Loucy (cell line): ENCODE measurements around the gene GPR107.

Experiments used
- H2AFZ ChIP-seq: fragments of 200-600 bp; sonication (generic); 2 replicates; pipeline ENCODE4 v1.6.0; 2016; ENCODE audit warnings: antibody characterized with exemption, mild to moderate bottlenecking, low read length, moderate library complexity
- H3F3A ChIP-seq: fragments of 200-600 bp; 2 replicates; pipeline ENCODE4 v1.6.0; 2016; ENCODE audit warnings: antibody characterized with exemption, low read depth, mild to moderate bottlenecking
- H3K27me3 ChIP-seq: fragments of 200-600 bp; sonication (generic); 2 replicates; pipeline ENCODE4 v1.6.1; 2014; ENCODE audit warnings: low read length, mild to moderate bottlenecking; ENCODE audit not compliant: insufficient read depth, poor library complexity, severe bottlenecking
- H3K36me3 ChIP-seq: fragments of 200-600 bp; sonication (generic); 2 replicates; pipeline ENCODE4 v1.6.1; 2016; ENCODE audit warnings: low read length; ENCODE audit not compliant: insufficient read depth
- H3K4me1 ChIP-seq: fragments of 200-600 bp; sonication (generic); 2 replicates; pipeline ENCODE4 v1.5.1; 2014; ENCODE audit warnings: low read length, mild to moderate bottlenecking; ENCODE audit not compliant: insufficient read depth, poor library complexity, severe bottlenecking
- H3K4me2 ChIP-seq: fragments of 200-600 bp; sonication (generic); 2 replicates; pipeline ENCODE4 v1.6.0; 2014; ENCODE audit warnings: antibody characterized with exemption, low read length, low read depth, mild to moderate bottlenecking; ENCODE audit not compliant: poor library complexity, severe bottlenecking
- H3K4me3 ChIP-seq: fragments of 200-600 bp; sonication (generic); 2 replicates; pipeline ENCODE4 v1.5.1; 2014; ENCODE audit warnings: low read length, mild to moderate bottlenecking, mixed read lengths; ENCODE audit not compliant: poor library complexity, severe bottlenecking
- H3K79me2 ChIP-seq: fragments of 200-600 bp; sonication (generic); 2 replicates; pipeline ENCODE4 v1.6.1; 2014; ENCODE audit warnings: low read length; ENCODE audit not compliant: insufficient read depth
- H3K9ac ChIP-seq: fragments of 200-600 bp; sonication (generic); 2 replicates; pipeline ENCODE4 v1.6.0; 2014; ENCODE audit warnings: mild to moderate bottlenecking, low read depth, low read length, moderate library complexity; ENCODE audit not compliant: poor library complexity, severe bottlenecking
- H3K9me2 ChIP-seq: fragments of 200-600 bp; sonication (generic); replicated peaks from 2 replicates; pipeline ENCODE4 v1.6.1; 2016; ENCODE audit warnings: low read depth, low read length, mixed read lengths
- H3K9me3 ChIP-seq: fragments of 200-600 bp; sonication (generic); 2 replicates; pipeline ENCODE4 v1.6.1; 2014; ENCODE audit warnings: mild to moderate bottlenecking, antibody characterized with exemption, low read length, low read depth; ENCODE audit not compliant: insufficient read depth
- H4K20me1 ChIP-seq: fragments of 200-600 bp; sonication (generic); 2 replicates; pipeline ENCODE4 v1.6.0; 2014; ENCODE audit warnings: antibody characterized with exemption, low read length, mild to moderate bottlenecking; ENCODE audit not compliant: insufficient read depth, poor library complexity, severe bottlenecking
- EZH2phosphoT487 ChIP-seq: fragments of 200-600 bp; IDR thresholded peaks from 2 replicates; pipeline ENCODE4 v1.6.1; 2018; ENCODE audit warnings: antibody characterized with exemption, mild to moderate bottlenecking, moderate library complexity, borderline replicate concordance
- TF ChIP-seq, protein P1 (sequence below): fragments of 200-600 bp; sonication (generic); conservative IDR thresholded peaks from 2 replicates; pipeline ENCODE4 v1.5.1; 2014; ENCODE audit warnings: mild to moderate bottlenecking, antibody characterized with exemption, low read length

GPR107 gene

DNA sequence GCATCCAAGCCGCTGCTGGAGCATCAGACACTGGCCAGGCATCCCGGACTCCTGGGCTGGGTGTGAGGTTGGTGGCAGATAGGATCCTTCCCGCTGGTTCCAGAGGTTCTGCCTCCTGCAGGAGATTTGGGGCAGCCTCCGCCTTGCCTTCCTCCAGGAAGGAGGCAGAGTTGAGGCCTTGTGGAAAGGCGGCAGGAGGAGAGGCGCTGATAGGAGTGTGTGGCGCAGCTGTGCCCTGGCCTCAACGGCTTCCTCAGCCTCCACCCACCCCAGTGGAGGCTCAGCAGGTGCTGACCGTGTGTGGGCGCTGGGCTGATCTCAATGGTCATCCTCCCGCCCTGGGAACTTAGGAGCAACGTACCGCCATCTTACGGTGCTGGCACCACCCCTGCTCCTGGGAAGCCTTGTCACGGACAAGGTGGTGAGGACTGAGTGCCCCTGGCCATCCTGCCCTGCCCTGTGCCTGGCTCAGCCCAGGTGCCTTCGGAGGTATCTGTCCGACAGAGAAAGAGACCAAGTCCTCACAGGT, 128.7 kb downstream of the GPR107 start:
- no peaks in the 10 kb centered on the region for H3F3A ChIP-seq
- no peak overlapping the region for H3K4me3 ChIP-seq
- no peaks in the 10 kb centered on the region for H3K9me3 ChIP-seq
- H3K27me3 ChIP-seq = no peaks in the 10 kb centered on the region
- no peaks in the 10 kb centered on the region for H3K4me1 ChIP-seq
- no peaks in the 10 kb centered on the region for H3K36me3 ChIP-seq
- H4K20me1 ChIP-seq = no peaks in the 10 kb centered on the region
- no peak overlapping the region for H2AFZ ChIP-seq
- H3K9me2 ChIP-seq = no peaks in the 10 kb centered on the region
- no peak overlapping the region for H3K4me2 ChIP-seq
- no peak for TF ChIP-seq EZH2phosphoT487
- TF ChIP-seq, protein P1, sequence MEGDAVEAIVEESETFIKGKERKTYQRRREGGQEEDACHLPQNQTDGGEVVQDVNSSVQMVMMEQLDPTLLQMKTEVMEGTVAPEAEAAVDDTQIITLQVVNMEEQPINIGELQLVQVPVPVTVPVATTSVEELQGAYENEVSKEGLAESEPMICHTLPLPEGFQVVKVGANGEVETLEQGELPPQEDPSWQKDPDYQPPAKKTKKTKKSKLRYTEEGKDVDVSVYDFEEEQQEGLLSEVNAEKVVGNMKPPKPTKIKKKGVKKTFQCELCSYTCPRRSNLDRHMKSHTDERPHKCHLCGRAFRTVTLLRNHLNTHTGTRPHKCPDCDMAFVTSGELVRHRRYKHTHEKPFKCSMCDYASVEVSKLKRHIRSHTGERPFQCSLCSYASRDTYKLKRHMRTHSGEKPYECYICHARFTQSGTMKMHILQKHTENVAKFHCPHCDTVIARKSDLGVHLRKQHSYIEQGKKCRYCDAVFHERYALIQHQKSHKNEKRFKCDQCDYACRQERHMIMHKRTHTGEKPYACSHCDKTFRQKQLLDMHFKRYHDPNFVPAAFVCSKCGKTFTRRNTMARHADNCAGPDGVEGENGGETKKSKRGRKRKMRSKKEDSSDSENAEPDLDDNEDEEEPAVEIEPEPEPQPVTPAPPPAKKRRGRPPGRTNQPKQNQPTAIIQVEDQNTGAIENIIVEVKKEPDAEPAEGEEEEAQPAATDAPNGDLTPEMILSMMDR = no peak
- H3K79me2 ChIP-seq = no peaks in the 10 kb centered on the region
- H3K9ac ChIP-seq = no peak overlapping the region

DNA sequence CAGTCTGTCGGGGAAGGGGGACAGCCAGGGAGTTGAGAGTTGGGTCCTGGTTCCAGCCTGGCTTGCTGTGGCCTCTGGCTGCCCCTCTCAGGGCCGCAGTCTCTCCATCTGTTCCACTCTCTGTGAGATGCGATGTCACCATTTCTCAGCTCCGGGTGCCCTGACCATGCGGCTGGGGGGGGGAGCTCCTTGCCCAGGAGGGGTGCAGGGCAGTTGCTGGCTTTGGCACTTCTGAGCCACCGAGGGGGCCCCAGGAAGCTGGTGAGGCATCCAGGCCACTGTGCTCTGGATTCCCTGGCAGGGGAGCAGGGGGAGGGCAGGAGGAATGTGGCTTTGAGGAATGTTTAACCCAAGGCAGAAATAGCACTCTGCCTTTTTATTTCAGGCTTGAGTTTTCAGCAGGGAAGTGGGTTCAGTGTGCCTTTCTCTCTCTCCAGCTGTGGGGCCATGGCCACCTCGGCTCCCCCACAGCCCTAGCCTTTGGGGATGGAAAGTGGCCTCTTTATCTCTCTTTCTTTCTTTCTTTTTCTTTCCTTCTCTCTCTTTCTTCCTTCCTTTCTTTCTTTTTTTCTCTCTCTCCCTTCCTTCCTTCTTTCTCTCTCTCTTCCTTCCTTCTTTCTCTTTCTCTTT, 129.5 kb downstream of the GPR107 start:
- Histone ChIP-seq H3K9me2 (no peaks in the 10 kb centered on the region), H3K4me3 (no peak overlapping the region), H3K4me2 (no peak overlapping the region), H3K9me3 (no peaks in the 10 kb centered on the region), H3K9ac (no peak overlapping the region), H2AFZ (no peak overlapping the region), H3K79me2 (no peaks in the 10 kb centered on the region), H4K20me1 (no peaks in the 10 kb centered on the region), H3K4me1 (no peaks in the 10 kb centered on the region), H3K27me3 (no peaks in the 10 kb centered on the region), H3F3A (no peaks in the 10 kb centered on the region), H3K36me3 (no peaks in the 10 kb centered on the region)
- TF ChIP-seq, protein P1 = no peak
- TF ChIP-seq EZH2phosphoT487 = no peak

DNA sequence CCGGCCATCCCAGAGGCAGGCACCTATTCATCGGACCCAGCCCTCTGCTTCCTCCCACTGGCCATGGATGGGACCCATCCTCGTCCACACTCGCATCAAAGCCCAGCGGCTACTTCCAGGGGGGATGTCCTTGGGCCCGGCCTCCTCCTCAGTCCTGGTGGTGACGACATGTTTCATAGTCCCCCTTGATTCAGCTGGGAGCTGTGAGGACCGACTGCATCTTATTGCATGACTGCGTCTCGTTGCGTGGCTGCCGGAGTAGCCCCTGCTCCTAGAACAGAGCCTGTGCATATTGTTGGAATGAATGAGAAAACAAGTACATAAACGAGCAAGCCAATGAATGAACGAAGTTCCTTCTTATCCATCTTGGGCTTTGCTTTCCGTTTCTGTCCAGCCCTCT, 131.3 kb downstream of the GPR107 start:
- H3K4me3 ChIP-seq = no peak overlapping the region
- no peaks in the 10 kb centered on the region for H3K27me3 ChIP-seq
- H3K9me2 ChIP-seq = no peaks in the 10 kb centered on the region
- H3K4me1 ChIP-seq = no peaks in the 10 kb centered on the region
- no peak for TF ChIP-seq EZH2phosphoT487
- TF ChIP-seq, protein P1 = no peak
- no peaks in the 10 kb centered on the region for H3K36me3 ChIP-seq
- no peak overlapping the region for H3K4me2 ChIP-seq
- no peaks in the 10 kb centered on the region for H3F3A ChIP-seq
- H3K9me3 ChIP-seq = no peaks in the 10 kb centered on the region
- H3K9ac ChIP-seq = no peak overlapping the region
- no peaks in the 10 kb centered on the region for H3K79me2 ChIP-seq
- H2AFZ ChIP-seq = no peak overlapping the region
- no peaks in the 10 kb centered on the region for H4K20me1 ChIP-seq
